ENCODE results near the gene ARHGAP32. TPM values are rescaled to one million over a fixed set of nuclear protein-coding genes. Genes with fewer than 3 reads are reported as not detected.

The ARHGAP32 gene
- total RNA-seq, 6 donors from 2014 or later: 19.9 to 51.3 (median 29.5) TPM

DNA sequence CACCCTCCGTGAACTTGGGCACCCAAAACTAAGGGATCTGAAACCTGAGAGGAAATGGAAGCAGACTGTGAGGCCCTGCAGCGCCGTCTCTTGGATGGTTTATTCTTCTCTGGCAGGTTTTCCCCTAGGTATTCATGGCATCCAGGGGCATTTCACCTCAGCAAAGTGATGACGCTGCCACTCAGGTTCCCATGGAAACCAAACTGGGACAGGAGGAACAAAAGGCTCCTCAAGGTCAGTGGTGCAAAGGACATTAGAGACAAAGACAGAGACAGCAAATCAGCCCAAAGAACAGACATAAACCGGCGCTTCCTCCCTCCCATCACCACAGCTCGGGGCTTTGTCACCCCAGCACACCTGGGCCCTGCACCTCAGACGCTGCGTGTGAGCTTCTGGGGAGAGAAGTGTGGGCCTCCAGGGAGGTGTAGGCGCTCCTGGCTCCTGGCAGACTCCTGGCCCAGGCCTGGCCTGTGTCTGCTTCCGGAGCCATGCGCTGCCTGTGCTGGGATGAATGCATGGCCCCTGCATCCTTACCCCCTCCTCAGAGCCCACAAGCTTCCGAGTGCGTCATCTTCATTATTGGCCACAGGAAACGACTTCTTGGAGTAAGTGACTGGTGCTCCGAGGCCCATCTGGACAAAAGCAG, 255.4 kb downstream of the ARHGAP32 start:
- no peak overlapping the region for H3K4me3 ChIP-seq
- DNase-seq (no peak), ATAC-seq (ENCODE audit: low FRiP score in 2 of 2) (no peak)
- 73 to 84% methylated on average over 10 to 16 of the region's 16 CpGs for WGBS, 2 donors
- no peaks in the 10 kb centered on the region for H3K27me3 ChIP-seq
- H3K36me3 ChIP-seq: no peaks in the 10 kb centered on the region
- H3K9me3 ChIP-seq: no peaks in the 10 kb centered on the region
- no peak for TF ChIP-seq EP300 (IDR thresholded peaks at IDR 0.05)
- TF ChIP-seq CTCF (IDR thresholded peaks at IDR 0.05): no peak
- TF ChIP-seq POLR2A (IDR thresholded peaks at IDR 0.05): no peak
- no peak overlapping the region for H3K27ac ChIP-seq
- H3K4me1 ChIP-seq: no peaks in the 10 kb centered on the region

DNA sequence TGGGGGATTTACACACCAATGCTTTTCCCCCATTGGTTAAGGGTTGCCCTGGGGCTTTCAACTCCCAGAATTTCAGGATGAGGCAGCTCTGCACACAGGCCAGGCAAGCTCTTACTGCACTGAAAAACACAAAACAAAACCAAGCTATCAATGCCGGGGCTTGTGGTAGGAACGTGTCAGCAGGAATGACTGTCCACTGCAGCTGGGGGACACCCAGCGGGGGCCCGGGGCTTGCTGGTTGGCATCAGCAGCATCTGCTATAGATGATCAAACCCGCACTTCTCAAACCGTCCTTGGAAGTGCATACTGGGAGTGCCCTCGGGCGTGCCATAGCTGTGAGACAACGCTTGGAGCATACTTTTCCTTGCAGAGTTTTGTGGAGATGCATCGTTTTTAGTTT, 257.2 kb downstream of the ARHGAP32 start:
- no peak for ATAC-seq (ENCODE audit: low FRiP score in 2 of 2)
- TF ChIP-seq CTCF (IDR thresholded peaks at IDR 0.05) (no peak), POLR2A (IDR thresholded peaks at IDR 0.05) (no peak), POLR2AphosphoS5 (IDR thresholded peaks at IDR 0.05) (no peak), EP300 (IDR thresholded peaks at IDR 0.05) (no peak)
- H3K36me3 ChIP-seq: no peaks in the 10 kb centered on the region
- no peaks in the 10 kb centered on the region for H3K4me1 ChIP-seq
- no peaks in the 10 kb centered on the region for H3K27me3 ChIP-seq
- WGBS, 2 donors: 93 to 94% methylated on average over 9 to 10 of the region's 10 CpGs
- DNase-seq: no peak
- no peaks in the 10 kb centered on the region for H3K9me3 ChIP-seq
- no peak overlapping the region for H3K27ac ChIP-seq
- no peak overlapping the region for H3K4me3 ChIP-seq

DNA sequence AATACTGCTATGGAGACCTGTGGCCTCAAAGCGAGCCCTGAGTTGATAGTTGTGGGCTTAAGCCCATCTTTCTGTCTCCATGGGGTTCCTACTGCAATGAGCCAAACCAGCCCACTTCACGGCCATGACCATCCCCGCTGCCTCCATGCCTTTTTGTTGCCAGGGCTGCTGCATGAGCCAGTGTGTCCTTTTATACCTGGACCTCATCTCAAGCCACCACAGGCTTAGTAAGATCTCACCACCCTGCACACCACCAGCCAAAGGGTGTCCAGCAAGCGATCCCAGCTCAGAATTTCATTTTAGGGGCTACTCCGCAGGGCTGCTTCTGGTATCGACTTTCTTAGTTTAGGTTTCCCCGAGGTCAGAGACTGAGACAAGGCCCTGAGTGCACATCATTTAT, 257.8 kb downstream of the ARHGAP32 start:
- ATAC-seq (ENCODE audit: low FRiP score in 2 of 2) (no peak), DNase-seq (no peak)
- no peaks in the 10 kb centered on the region for H3K36me3 ChIP-seq
- WGBS, 2 donors: 95 to 97% methylated on average over 7 of the region's 7 CpGs
- no peaks in the 10 kb centered on the region for H3K4me1 ChIP-seq
- H3K27ac ChIP-seq: no peak overlapping the region
- no peaks in the 10 kb centered on the region for H3K27me3 ChIP-seq
- H3K9me3 ChIP-seq: no peaks in the 10 kb centered on the region
- H3K4me3 ChIP-seq: no peak overlapping the region
- TF ChIP-seq CTCF (IDR thresholded peaks at IDR 0.05) (no peak), POLR2AphosphoS5 (IDR thresholded peaks at IDR 0.05) (no peak), EP300 (IDR thresholded peaks at IDR 0.05) (no peak), POLR2A (IDR thresholded peaks at IDR 0.05) (no peak)

DNA sequence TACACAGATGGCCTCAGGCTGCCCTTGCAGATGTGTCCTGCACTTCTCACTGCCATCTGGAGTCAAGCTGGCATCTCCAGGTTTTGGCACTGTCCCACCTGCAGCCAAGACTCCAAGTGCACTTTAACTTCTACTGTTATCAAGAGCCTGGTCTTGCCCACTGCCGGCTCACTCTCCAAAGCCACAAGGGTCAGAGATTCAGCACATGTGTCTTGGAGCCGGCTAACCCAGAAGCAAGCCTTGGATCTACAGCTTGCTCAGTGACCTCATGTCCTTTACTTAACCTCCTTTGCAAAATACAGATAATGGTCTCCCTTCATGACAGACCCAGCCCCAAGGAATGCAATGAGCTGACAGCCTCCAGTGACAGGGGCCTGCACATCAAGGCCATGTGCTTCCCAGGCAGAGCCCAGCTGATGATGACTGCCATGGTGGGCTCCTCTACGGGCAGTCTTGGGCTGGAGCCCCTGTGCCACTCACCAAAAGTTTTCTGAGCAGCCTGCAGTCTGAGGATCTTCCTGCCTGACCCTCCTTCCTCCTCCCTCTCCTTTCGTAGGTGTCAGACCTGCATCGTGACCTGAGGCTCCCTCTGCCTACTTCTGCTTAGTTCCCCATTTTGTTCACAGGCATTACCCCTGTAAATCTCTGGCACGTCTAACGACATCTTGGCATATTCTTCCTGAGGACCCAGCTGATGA, 258.5 kb downstream of the ARHGAP32 start:
- H3K4me1 ChIP-seq: no peaks in the 10 kb centered on the region
- H3K9me3 ChIP-seq: no peaks in the 10 kb centered on the region
- WGBS, 2 donors: 91% methylated on average over 6 to 7 of the region's 7 CpGs
- H3K27ac ChIP-seq: no peak overlapping the region
- no peaks in the 10 kb centered on the region for H3K36me3 ChIP-seq
- no peak for TF ChIP-seq EP300 (IDR thresholded peaks at IDR 0.05)
- TF ChIP-seq POLR2AphosphoS5 (IDR thresholded peaks at IDR 0.05): no peak
- TF ChIP-seq POLR2A (IDR thresholded peaks at IDR 0.05): no peak
- no peak for TF ChIP-seq CTCF (IDR thresholded peaks at IDR 0.05)
- DNase-seq (no peak), ATAC-seq (ENCODE audit: low FRiP score in 2 of 2) (no peak)
- H3K27me3 ChIP-seq: no peaks in the 10 kb centered on the region
- no peak overlapping the region for H3K4me3 ChIP-seq

GRCh38 chr11:128931668-128932067, 260.5 kb downstream of the ARHGAP32 start:
- Histone ChIP-seq H3K27me3 (no peaks in the 10 kb centered on the region), H3K27ac (no peak overlapping the region), H3K4me3 (no peak overlapping the region), H3K36me3 (no peaks in the 10 kb centered on the region), H3K4me1 (no peaks in the 10 kb centered on the region), H3K9me3 (no peaks in the 10 kb centered on the region)
- 88 to 95% methylated on average over 6 of the region's 6 CpGs for WGBS, 2 donors
- DNase-seq: no peak
- ATAC-seq (ENCODE audit: low FRiP score in 2 of 2): no peak
- no peak for TF ChIP-seq POLR2AphosphoS5 (IDR thresholded peaks at IDR 0.05)
- TF ChIP-seq CTCF (IDR thresholded peaks at IDR 0.05): no peak
- no peak for TF ChIP-seq POLR2A (IDR thresholded peaks at IDR 0.05)
- no peak for TF ChIP-seq EP300 (IDR thresholded peaks at IDR 0.05)

Measured in upper lobe of left lung (tissue), 6 donors.